GM12878 (cell line): ENCODE results near the gene RPTN. TPM values are rescaled to one million over a fixed set of nuclear protein-coding genes. Genes with fewer than 3 reads are reported as not detected.

Experiments
- ATAC-seq: fragments of 200-7000 bp; cut with Tn5 transposase; 3 replicates; pipeline ENCODE4 v1.9.1; 2020; ENCODE audit warnings: mild to moderate bottlenecking, moderate library complexity
- BruUV-seq: library from RNA; stranded (reverse); fragments of 400-500 nt; replicated peaks from 2 replicates; lab custom pipeline; 2021; lab: Mats Ljungman, UMichigan
- CTCF ChIA-PET: fragments of 300-600 bp; sonication (Branson Sonifier 250); formaldehyde crosslinking; extraction: SDS; loops from one replicate; lab custom pipeline; 2021; ENCODE audit warnings: inconsistent platforms; lab: Yijun Ruan, JAX
- POLR2A ChIA-PET: fragments of 350-600 bp; formaldehyde crosslinking; extraction: SDS; loops from one replicate; lab custom pipeline; 2021; ENCODE audit warnings: inconsistent platforms; lab: Charles Lee
- RAD21 ChIA-PET: fragments of 300-600 bp; sonication (Branson Sonifier 250); formaldehyde crosslinking; loops from one replicate; lab custom pipeline; 2023; ENCODE audit warnings: antibody characterized with exemption; ENCODE audit not compliant: unreplicated experiment; lab: Charles Lee
- SMC1A ChIA-PET: fragments of 300-600 bp; sonication (Branson Sonifier 250); formaldehyde crosslinking; loops from one replicate; lab custom pipeline; 2023; ENCODE audit not compliant: unreplicated experiment, uncharacterized antibody; lab: Charles Lee
- DNase-seq: peaks from one replicate; pipeline ENCODE4 v3.0.0-alpha.2; 2011; ENCODE audit warnings: low read depth, low spot score
- FAIRE-seq: peaks from 3 replicates; lab custom pipeline; 2011; peaks lifted over from hg19 to GRCh38; lab: Jason Lieb, UNC
- H2AFZ ChIP-seq: 2 replicates; pipeline ENCODE4 v1.6.0; 2011; ENCODE audit warnings: low read depth, low read length, control low read depth; ENCODE audit not compliant: control insufficient read depth
- H3K27ac ChIP-seq: 2 replicates; pipeline ENCODE4 v1.5.1; 2011; ENCODE audit warnings: control low read depth; ENCODE audit not compliant: control insufficient read depth, insufficient read depth
- H3K27me3 ChIP-seq, 2 experiments: replicated peaks in 1 of 2; 2 replicates each; pipeline versions ENCODE4 v1.6.0 to v1.6.1; 2011; ENCODE audit warnings: low read length in 1 of 2; ENCODE audit not compliant: control insufficient read depth in 2 of 2, insufficient read depth in 2 of 2
- H3K36me3 ChIP-seq, 2 experiments: 2 replicates each; pipeline ENCODE4 v1.5.1; 2011; ENCODE audit warnings: low read length in 1 of 2; ENCODE audit not compliant: control insufficient read depth in 2 of 2, insufficient read depth in 2 of 2
- H3K4me1 ChIP-seq: 2 replicates; pipeline ENCODE4 v1.6.1; 2011; ENCODE audit warnings: mild to moderate bottlenecking, low read length, moderate library complexity, mixed read lengths; ENCODE audit not compliant: control insufficient read depth, insufficient read depth
- H3K4me2 ChIP-seq: 2 replicates; pipeline ENCODE4 v1.6.0; 2011; ENCODE audit warnings: control low read depth; ENCODE audit not compliant: control insufficient read depth, insufficient read depth
- H3K4me3 ChIP-seq: fragments of 200-600 bp; sonication (generic); 2 replicates; pipeline ENCODE4 v1.5.1; 2016
- H3K79me2 ChIP-seq: 2 replicates; pipeline ENCODE4 v1.6.0; 2011; ENCODE audit warnings: low read length; ENCODE audit not compliant: control insufficient read depth, insufficient read depth
- H3K9ac ChIP-seq: 2 replicates; pipeline ENCODE4 v1.8.0; 2011; ENCODE audit warnings: low read length, control low read depth, mixed read lengths; ENCODE audit not compliant: control insufficient read depth, insufficient read depth
- H3K9me3 ChIP-seq: replicated peaks from 3 replicates; pipeline ENCODE4 v1.5.1; 2011; ENCODE audit warnings: mild to moderate bottlenecking, low read length; ENCODE audit not compliant: control insufficient read depth, insufficient read depth
- H4K20me1 ChIP-seq: 2 replicates; pipeline ENCODE4 v1.6.0; 2011; ENCODE audit not compliant: control insufficient read depth, insufficient read depth
- ATF7 ChIP-seq: fragments of 450-650 bp; IDR thresholded peaks from 2 replicates; pipeline ENCODE4 v1.6.1; 2016; ENCODE audit warnings: low read depth, mild to moderate bottlenecking
- BMI1 ChIP-seq: fragments of 450-650 bp; IDR thresholded peaks from 2 replicates; pipeline ENCODE4 v1.6.1; 2016; ENCODE audit warnings: mild to moderate bottlenecking, moderate library complexity, borderline replicate concordance
- CBX3 ChIP-seq: fragments of 200-600 bp; sonication (generic); IDR thresholded peaks from 2 replicates; pipeline ENCODE4 v1.6.1; 2016; ENCODE audit warnings: low read depth, borderline replicate concordance
- CEBPB ChIP-seq, 2 experiments: fragments of 150-350 bp in 1 of 2; IDR thresholded peaks; 2 replicates each; pipeline ENCODE4 v1.6.1; 2012 to 2014; ENCODE audit warnings: low read depth in 2 of 2, low read length in 2 of 2, borderline replicate concordance in 1 of 2, inconsistent platforms in 1 of 2
- CEBPZ ChIP-seq: fragments of 150-350 bp; IDR thresholded peaks from 2 replicates; pipeline ENCODE4 v1.6.1; 2016; ENCODE audit warnings: low read depth, low read length
- GABPA ChIP-seq: IDR thresholded peaks from 2 replicates; pipeline ENCODE4 v1.6.1; 2014; ENCODE audit warnings: antibody characterized with exemption, low read depth, mild to moderate bottlenecking, inconsistent platforms
- IKZF2 ChIP-seq, 2 experiments: fragments of 450-650 bp; IDR thresholded peaks; 2 replicates each; pipeline ENCODE4 v1.6.1; 2017; ENCODE audit warnings: mild to moderate bottlenecking in 2 of 2, moderate library complexity in 2 of 2
- NR2F1 ChIP-seq: fragments of 450-650 bp; conservative IDR thresholded peaks from 2 replicates; pipeline ENCODE4 v1.6.1; 2017; ENCODE audit warnings: mild to moderate bottlenecking
- RAD51 ChIP-seq: fragments of 450-650 bp; IDR thresholded peaks from 2 replicates; pipeline ENCODE4 v1.6.1; 2016; ENCODE audit warnings: moderate library complexity, mild to moderate bottlenecking, inconsistent platforms
- RBBP5 ChIP-seq: fragments of 200-600 bp; sonication (generic); conservative IDR thresholded peaks from 2 replicates; pipeline ENCODE4 v1.6.1; 2016
- RFX5 ChIP-seq: IDR thresholded peaks from 2 replicates; pipeline ENCODE4 v1.6.1; 2011; ENCODE audit warnings: low read depth, low read length, improper control_type of control experiment
- ZNF274 ChIP-seq: IDR thresholded peaks from one replicate; pipeline ENCODE4 v1.8.0; 2011; ENCODE audit not compliant: insufficient read length, insufficient read depth
- ZNF384 ChIP-seq: IDR thresholded peaks from 2 replicates; pipeline ENCODE4 v1.6.1; 2012; ENCODE audit warnings: low read depth, mild to moderate bottlenecking, low read length, improper control_type of control experiment, borderline replicate concordance
- in situ Hi-C: fragments of 300-500 bp; cut with MboI; formaldehyde crosslinking; loops from 9 replicates; pipeline ENCODE4 v1.14.3; 2018; ENCODE audit warnings: mixed read lengths
- intact Hi-C: fragments of 100-400 bp; cut with micrococcal nuclease; formaldehyde crosslinking; loops from one replicate; pipeline ENCODE4 v1.14.2; 2022; ENCODE audit not compliant: unreplicated experiment
- polyA plus RNA-seq, 11 experiments: library from polyadenylated mRNA; depleted of rRNA in 4 of 11; unstranded in 6 of 11; stranded (reverse) in 5 of 11; fragments of >200 nt; fragmentation: Nextera tagmentation in 4 of 11; fragmentation: Illumina TruSeq in 1 of 11; extraction: Ambion mirVana in 4 of 11; extraction: Trizol in 1 of 11; gene quantifications; 1 replicate in 1 of 11; 2 replicates in 10 of 11; pipeline versions ENCODE4 v1.2.1 to v1.2.3, GENCODE V29; 2011 to 2016; ENCODE audit warnings: inconsistent platforms in 2 of 11, missing spikeins in 2 of 11, low read depth in 1 of 11
- total RNA-seq, 4 experiments: library from RNA; depleted of rRNA in 3 of 4; stranded (reverse); fragments of >200 nt in 3 of 4; fragmentation: Illumina TruSeq in 1 of 4; extraction: Trizol in 1 of 4; gene quantifications; 2 replicates each; pipeline versions ENCODE4 v1.2.1 to v1.2.3, GENCODE V29; 2013 to 2021
- TF ChIP-seq, protein P1 (sequence below): IDR thresholded peaks from 2 replicates; pipeline ENCODE4 v1.6.1; 2012; ENCODE audit warnings: low read depth, low read length, improper control_type of control experiment
- TF ChIP-seq, protein P2 (sequence below): fragments of 450-650 bp; formaldehyde crosslinking; IDR thresholded peaks from 2 replicates; pipeline ENCODE4 v1.4.0; 2022; ENCODE audit warnings: mild to moderate bottlenecking, moderate library complexity

Gene RPTN
- total and polyA plus RNA-seq, 10 of the 15 experiments (the other 5 are each of a cell fraction or from before 2014, with no cell fraction given): not detected

DNA sequence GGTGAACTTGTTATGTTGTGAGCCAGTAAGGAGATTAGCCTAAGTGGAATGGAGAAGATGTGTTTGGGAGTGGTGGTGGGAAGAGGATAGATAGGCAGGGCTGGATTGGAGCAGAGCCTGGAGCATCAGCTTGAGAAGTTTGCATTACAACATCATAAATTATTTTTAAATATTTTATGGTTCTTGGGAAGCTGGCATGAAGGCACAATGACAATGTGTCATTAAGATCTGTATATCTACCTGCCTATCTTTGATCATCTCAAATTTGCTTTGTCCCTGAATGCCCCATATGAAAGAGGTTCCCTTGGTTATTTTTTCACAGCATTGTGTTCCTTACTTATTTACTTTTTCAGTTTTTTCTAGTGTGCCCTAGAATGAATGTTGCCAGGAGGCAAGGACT, 32.7 kb upstream of the RPTN start:
- no TSS peak for BruUV-seq
- no peak for DNase-seq
- no peak overlapping the region for H3K4me2 ChIP-seq
- H3K27me3 ChIP-seq: no peaks in the 10 kb centered on the region
- no peak overlapping the region for H3K9ac ChIP-seq
- POLR2A ChIA-PET: no interaction called here
- H3K9me3 ChIP-seq: no peaks in the 10 kb centered on the region
- H2AFZ ChIP-seq: no peak overlapping the region
- H3K4me1 ChIP-seq: no peaks in the 10 kb centered on the region; the same call in 1 of the 2 replicates
- H3K27ac ChIP-seq: no peak overlapping the region
- H4K20me1 ChIP-seq: no peaks in the 10 kb centered on the region
- intact Hi-C loops: no loop called here
- H3K4me3 ChIP-seq: no peak overlapping the region
- SMC1A ChIA-PET: interaction anchor here (1.0 to 1.8 kb wide), 2 partner anchors 267 to 268 kb away, joined by 3 to 7 read pairs; no protein-coding TSS in a partner anchor
- FAIRE-seq: no peak
- H3K36me3 ChIP-seq: no peaks in the 10 kb centered on the region
- RAD21 ChIA-PET: interaction anchor here (1.1 to 1.2 kb wide), 2 partner anchors 249 to 267 kb away, joined by 4 to 6 read pairs; no protein-coding TSS in a partner anchor
- H3K79me2 ChIP-seq: no peaks in the 10 kb centered on the region
- CTCF ChIA-PET: interaction anchor here (1.2 to 3.5 kb wide), 4 partner anchors 13 to 267 kb away, joined by 3 to 33 read pairs (median 5); no protein-coding TSS in a partner anchor
- no peak for ATAC-seq
- in situ Hi-C loops: loop anchor here (5.0 kb wide), 1 partner anchor 161 kb away; no protein-coding TSS in a partner anchor
- TF ChIP-seq BMI1 (no peak), IKZF2 (IDR thresholded peaks at IDR 0.05) (no peak), CEBPZ (no peak), ZNF274 (no peak), GABPA (no peak), RFX5 (no peak), ZNF384 (no peak), NR2F1 (no peak), RBBP5 (no peak), ATF7 (no peak), RAD51 (no peak), CEBPB (IDR thresholded peaks at IDR 0.05; ENCODE audit: borderline replicate concordance in 1 of 2, low read depth in 2 of 2, low read length in 2 of 2) (no peak), CBX3 (no peak)
- TF ChIP-seq, protein P1, sequence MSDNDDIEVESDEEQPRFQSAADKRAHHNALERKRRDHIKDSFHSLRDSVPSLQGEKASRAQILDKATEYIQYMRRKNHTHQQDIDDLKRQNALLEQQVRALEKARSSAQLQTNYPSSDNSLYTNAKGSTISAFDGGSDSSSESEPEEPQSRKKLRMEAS: no peak
- TF ChIP-seq, protein P2, sequence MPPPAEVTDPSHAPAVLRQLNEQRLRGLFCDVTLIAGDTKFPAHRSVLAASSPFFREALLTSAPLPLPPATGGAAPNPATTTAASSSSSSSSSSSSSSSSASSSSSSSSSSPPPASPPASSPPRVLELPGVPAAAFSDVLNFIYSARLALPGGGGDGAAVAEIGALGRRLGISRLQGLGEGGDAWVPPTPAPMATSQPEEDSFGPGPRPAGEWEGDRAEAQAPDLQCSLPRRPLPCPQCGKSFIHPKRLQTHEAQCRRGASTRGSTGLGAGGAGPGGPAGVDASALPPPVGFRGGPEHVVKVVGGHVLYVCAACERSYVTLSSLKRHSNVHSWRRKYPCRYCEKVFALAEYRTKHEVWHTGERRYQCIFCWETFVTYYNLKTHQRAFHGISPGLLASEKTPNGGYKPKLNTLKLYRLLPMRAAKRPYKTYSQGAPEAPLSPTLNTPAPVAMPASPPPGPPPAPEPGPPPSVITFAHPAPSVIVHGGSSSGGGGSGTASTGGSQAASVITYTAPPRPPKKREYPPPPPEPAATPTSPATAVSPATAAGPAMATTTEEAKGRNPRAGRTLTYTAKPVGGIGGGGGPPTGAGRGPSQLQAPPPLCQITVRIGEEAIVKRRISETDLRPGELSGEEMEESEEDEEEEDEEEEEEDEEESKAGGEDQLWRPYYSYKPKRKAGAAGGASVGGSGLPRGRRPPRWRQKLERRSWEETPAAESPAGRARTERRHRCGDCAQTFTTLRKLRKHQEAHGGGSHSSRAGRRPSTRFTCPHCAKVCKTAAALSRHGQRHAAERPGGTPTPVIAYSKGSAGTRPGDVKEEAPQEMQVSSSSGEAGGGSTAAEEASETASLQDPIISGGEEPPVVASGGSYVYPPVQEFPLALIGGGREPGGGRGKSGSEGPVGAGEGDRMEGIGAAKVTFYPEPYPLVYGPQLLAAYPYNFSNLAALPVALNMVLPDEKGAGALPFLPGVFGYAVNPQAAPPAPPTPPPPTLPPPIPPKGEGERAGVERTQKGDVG: no peak
